Astrocyte (in vitro differentiated cells and primary cell): ENCODE data around the gene SORD.
"Not testable (repeated sequence)": the region's sequence is repeated elsewhere in the genome, so short reads cannot be mapped to it uniquely, and the experiment has no call there.

Source experiments
- EZH2 ChIP-seq: IDR thresholded peaks from 2 replicates; pipeline ENCODE4 v1.6.1; 2012; ENCODE audit warnings: mild to moderate bottlenecking, low read length, inconsistent platforms; ENCODE audit not compliant: insufficient read depth
- TF ChIP-seq, protein P1 (sequence below): IDR thresholded peaks from 2 replicates; pipeline ENCODE4 v1.5.1; 2011; ENCODE audit warnings: low read depth, mild to moderate bottlenecking, inconsistent platforms, low read length, moderate library complexity; ENCODE audit not compliant: insufficient read depth

DNA sequence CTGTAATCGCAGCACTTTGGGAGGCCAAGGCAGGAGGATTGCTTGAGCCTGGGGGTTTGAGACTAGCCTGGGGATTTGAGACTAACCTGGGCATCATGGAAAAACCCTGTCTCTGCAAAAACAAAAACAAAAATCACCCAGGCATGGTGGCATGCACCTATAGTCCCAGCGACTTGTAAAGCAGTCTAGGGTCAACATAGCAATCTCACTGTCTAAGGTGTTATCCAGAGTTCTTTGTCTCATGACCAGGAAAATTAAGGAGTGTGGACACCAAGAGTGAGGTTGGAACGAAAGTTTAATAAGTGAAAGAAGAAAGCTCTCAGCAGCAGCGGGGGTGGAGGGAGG lies 25.4 kb downstream of the SORD start:
- TF ChIP-seq, protein P1, sequence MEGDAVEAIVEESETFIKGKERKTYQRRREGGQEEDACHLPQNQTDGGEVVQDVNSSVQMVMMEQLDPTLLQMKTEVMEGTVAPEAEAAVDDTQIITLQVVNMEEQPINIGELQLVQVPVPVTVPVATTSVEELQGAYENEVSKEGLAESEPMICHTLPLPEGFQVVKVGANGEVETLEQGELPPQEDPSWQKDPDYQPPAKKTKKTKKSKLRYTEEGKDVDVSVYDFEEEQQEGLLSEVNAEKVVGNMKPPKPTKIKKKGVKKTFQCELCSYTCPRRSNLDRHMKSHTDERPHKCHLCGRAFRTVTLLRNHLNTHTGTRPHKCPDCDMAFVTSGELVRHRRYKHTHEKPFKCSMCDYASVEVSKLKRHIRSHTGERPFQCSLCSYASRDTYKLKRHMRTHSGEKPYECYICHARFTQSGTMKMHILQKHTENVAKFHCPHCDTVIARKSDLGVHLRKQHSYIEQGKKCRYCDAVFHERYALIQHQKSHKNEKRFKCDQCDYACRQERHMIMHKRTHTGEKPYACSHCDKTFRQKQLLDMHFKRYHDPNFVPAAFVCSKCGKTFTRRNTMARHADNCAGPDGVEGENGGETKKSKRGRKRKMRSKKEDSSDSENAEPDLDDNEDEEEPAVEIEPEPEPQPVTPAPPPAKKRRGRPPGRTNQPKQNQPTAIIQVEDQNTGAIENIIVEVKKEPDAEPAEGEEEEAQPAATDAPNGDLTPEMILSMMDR, result not testable (repeated sequence)
- not testable (repeated sequence) for TF ChIP-seq EZH2
